ENCODE data around the gene LRMDA. TPM values are rescaled to one million over a fixed set of nuclear protein-coding genes. Genes with fewer than 3 reads are reported as not detected.
A peak's percentile ranks its signal among the peaks of the same experiment; 100 is the strongest.

Gene LRMDA
- total and polyA plus RNA-seq, 12 donors: 30.7 to 132 (median 78.1) TPM

DNA sequence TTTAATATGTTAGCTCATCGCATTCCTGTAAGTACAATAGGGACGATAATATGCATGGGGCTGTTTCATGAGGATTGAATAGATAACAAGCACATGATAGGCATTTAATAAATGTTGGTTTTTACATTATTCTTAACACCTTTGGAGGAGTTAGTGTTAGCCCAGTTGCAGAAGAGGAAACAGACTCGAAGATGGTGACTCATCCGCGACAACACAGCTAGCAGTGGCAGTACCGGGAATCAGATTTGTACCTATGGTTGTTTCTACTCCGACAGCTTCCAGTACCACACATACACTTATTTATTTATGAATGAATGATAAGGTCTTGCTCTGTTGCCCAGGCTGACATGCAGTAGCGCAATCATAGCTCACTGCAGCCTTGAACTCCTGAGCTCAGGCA is 2.9 kb downstream of the LRMDA start:
- no peak for TF ChIP-seq POLR2A (IDR thresholded peaks at IDR 0.05)
- TF ChIP-seq CTCF (IDR thresholded peaks at IDR 0.05): no peak
- DNase-seq: peak in 3 of 7 donors; percentile 18 to 36 (median 30)
- peaks cover 31 to 34% of the 10 kb centered on the region in 2 donors for H3K4me1 ChIP-seq (replicated peaks in 1 of 2)
- H3K4me3 ChIP-seq: no peak overlapping the region
- intact Hi-C loops (cut with DNase I): no loop called here
- H3K9me3 ChIP-seq (replicated peaks in 1 of 3): no peaks in the 10 kb centered on the region
- H3K27me3 ChIP-seq: no peaks in the 10 kb centered on the region
- no peaks in the 10 kb centered on the region for H3K36me3 ChIP-seq (replicated peaks in 1 of 2)
- WGBS, 4 donors: 75 to 79% (median 78%) methylated on average over 8 of the region's 8 CpGs
- H3K27ac ChIP-seq: no peak overlapping the region

DNA sequence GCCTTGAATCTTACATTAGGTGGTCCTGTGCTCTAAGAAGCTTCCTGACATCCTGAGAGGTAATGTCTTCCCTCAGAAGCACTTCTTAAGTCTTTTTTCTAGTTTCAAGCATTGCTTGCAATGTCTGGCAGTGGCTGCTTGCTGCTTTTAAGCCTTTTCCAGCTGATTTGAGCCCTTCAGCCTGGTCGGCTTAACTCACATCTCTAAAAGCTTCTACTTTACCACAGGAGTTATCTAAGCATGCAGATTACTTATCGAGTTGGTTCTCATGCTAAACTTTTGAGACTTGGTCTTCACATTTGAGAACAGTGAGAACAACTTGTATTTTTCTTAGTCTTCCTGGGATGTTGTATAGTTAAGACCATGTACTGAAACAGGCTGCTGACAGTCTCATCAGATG is 3.9 kb downstream of the LRMDA start:
- no peak overlapping the region for H3K4me3 ChIP-seq
- no peaks in the 10 kb centered on the region for H3K27me3 ChIP-seq
- H3K36me3 ChIP-seq (replicated peaks in 1 of 2): no peaks in the 10 kb centered on the region
- 85 to 92% (median 88%) methylated on average over 2 of the region's 2 CpGs for WGBS, 4 donors
- peaks cover 21 to 24% of the 10 kb centered on the region in 2 donors for H3K4me1 ChIP-seq (replicated peaks in 1 of 2)
- intact Hi-C loops (cut with DNase I): no loop called here
- TF ChIP-seq POLR2A (IDR thresholded peaks at IDR 0.05) (no peak), CTCF (IDR thresholded peaks at IDR 0.05) (no peak)
- no peaks in the 10 kb centered on the region for H3K9me3 ChIP-seq (replicated peaks in 1 of 3)
- no peak overlapping the region for H3K27ac ChIP-seq
- DNase-seq: no peak

DNA sequence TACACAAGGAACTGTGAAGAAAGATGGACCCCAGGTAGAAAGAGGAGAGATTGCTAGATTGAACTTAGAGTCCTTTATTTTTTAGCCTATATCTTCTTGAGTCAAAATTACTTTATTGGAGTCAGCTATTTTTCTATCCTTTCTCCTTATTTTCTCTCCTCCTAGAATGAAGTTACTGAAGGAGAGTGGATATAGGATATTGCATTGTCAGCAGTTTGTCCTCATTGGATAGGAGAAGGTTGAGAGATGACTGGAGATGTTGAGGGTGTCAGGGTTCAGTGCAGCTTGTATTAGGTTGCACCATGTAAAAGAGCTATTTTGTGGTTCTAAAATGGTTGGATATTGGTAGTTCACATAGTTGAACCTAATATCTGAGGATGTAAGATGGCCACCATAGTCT is 5.5 kb downstream of the LRMDA start:
- no peak overlapping the region for H3K4me3 ChIP-seq
- intact Hi-C loops (cut with DNase I): no loop called here
- H3K36me3 ChIP-seq (replicated peaks in 1 of 2): no peaks in the 10 kb centered on the region

GRCh38 chr10:75437693-75438092 is 6.3 kb downstream of the LRMDA start:
- Histone ChIP-seq H3K4me3 (no peak overlapping the region), H3K4me1 (replicated peaks in 1 of 2) (peaks cover 4 to 7% of the 10 kb centered on the region in 2 donors), H3K36me3 (replicated peaks in 1 of 2) (no peaks in the 10 kb centered on the region), H3K27ac (peak overlapping the region in 1 of 5 donors; percentile 25), H3K9me3 (replicated peaks in 1 of 3) (peaks cover 0 to 8% (median 0%) of the 10 kb centered on the region in 3 donors), H3K27me3 (no peaks in the 10 kb centered on the region)
- no peak for DNase-seq
- WGBS, 4 donors: 87 to 98% (median 94%) methylated on average over 3 of the region's 3 CpGs
- intact Hi-C loops (cut with DNase I): no loop called here
- TF ChIP-seq CTCF (IDR thresholded peaks at IDR 0.05) (no peak), POLR2A (IDR thresholded peaks at IDR 0.05) (no peak)

More for the DNA sequence above, 5.5 kb downstream of the LRMDA start:
- no peak for DNase-seq
- Histone ChIP-seq H3K27ac (no peak overlapping the region), H3K27me3 (no peaks in the 10 kb centered on the region), H3K9me3 (replicated peaks in 1 of 3) (no peaks in the 10 kb centered on the region), H3K4me1 (replicated peaks in 1 of 2) (peaks cover 12 to 14% of the 10 kb centered on the region in 2 donors)
- TF ChIP-seq POLR2A (IDR thresholded peaks at IDR 0.05) (no peak), CTCF (IDR thresholded peaks at IDR 0.05) (no peak)

Measured in adrenal gland (tissue), 12 donors.